Immature natural killer cell (primary cell): ENCODE measurements around the gene CDKAL1. TPM values are rescaled to one million over a fixed set of nuclear protein-coding genes. Genes with fewer than 3 reads are reported as not detected.
A peak's percentile ranks its signal among the peaks of the same experiment; 100 is the strongest.

Experiments used
- DNase-seq, 3 donors: peaks; one replicate each; pipeline ENCODE4 v3.0.0; 2022; ENCODE audit warnings: mixed read lengths in 1 of 3
- H3K27ac Mint-ChIP-seq, 6 donors: one replicate each; pipeline ENCODE4 v1.8.0; 2020; ENCODE audit warnings: mixed read lengths in 6 of 6, mild to moderate bottlenecking in 5 of 6, inconsistent platforms in 4 of 6, moderate library complexity in 3 of 6
- H3K27me3 Mint-ChIP-seq, 3 donors: one replicate each; pipeline ENCODE4 v1.8.0; 2020 to 2021; ENCODE audit warnings: low read depth in 3 of 3, mild to moderate bottlenecking in 3 of 3, mixed read lengths in 3 of 3, moderate library complexity in 3 of 3, inconsistent platforms in 1 of 3
- H3K36me3 Mint-ChIP-seq, 3 donors: one replicate each; pipeline ENCODE4 v1.8.0; 2020; ENCODE audit warnings: mixed read lengths in 3 of 3, inconsistent platforms in 2 of 3, mild to moderate bottlenecking in 2 of 3
- H3K4me1 Mint-ChIP-seq, 2 donors: one replicate each; pipeline ENCODE4 v1.8.0; 2020; ENCODE audit warnings: inconsistent platforms in 2 of 2, mild to moderate bottlenecking in 2 of 2, mixed read lengths in 2 of 2, moderate library complexity in 1 of 2
- H3K4me3 Mint-ChIP-seq, 5 donors: one replicate each; pipeline ENCODE4 v1.8.0; 2020; ENCODE audit warnings: mild to moderate bottlenecking in 5 of 5, mixed read lengths in 5 of 5, inconsistent platforms in 3 of 5, moderate library complexity in 3 of 5
- H3K9me3 Mint-ChIP-seq, 6 donors: one replicate each; pipeline ENCODE4 v1.8.0; 2020; ENCODE audit warnings: mild to moderate bottlenecking in 6 of 6, mixed read lengths in 6 of 6, inconsistent platforms in 4 of 6, moderate library complexity in 3 of 6
- polyA plus RNA-seq, 3 donors: library from polyadenylated mRNA; unstranded; fragments of 300-500 nt; fragmentation: Illumina TruSeq; gene quantifications; one replicate each; pipeline ENCODE4 v1.2.3, GENCODE V29; 2021

Gene CDKAL1
- polyA plus RNA-seq, 3 donors from 2014 or later, result 22.4 to 32.3 (median 25.4) TPM

DNA sequence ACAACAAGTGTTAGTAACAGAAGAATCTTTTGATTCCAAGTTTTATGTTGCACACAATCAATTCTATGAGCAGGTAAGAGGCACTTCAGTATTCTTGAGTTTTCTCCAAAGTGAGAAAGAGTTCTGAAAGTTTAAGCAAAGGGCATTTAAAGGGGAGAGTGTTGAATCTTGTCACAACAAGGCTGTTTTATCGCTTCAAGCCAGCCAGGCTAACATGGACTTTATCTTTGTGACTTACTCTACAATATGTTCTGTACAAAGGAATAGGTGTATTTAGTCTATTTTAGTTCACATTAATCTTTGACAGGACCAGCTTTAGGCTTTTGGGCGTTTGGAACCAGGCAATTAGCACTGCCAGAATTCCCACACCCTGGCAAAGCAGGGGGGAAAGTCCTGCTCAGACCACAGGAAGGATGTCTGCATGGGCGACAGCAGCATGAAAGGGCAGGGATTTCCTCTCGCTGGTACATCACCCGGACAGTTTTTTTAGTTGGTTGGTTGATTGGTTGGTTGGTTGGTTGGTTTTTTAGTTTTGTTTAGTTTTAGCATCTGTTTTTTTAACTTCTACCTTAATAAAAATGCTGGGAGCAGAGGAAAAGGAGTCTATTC is 663.9 kb downstream of the CDKAL1 start:
- DNase-seq, result no peak
- Mint-ChIP-seq H3K4me1 (peaks cover 16 to 42% of the 10 kb centered on the region in 2 donors), H3K9me3 (no peaks in the 10 kb centered on the region), H3K4me3 (peak overlapping the region in 4 of 5 donors; percentile 12 to 36 (median 26)), H3K27me3 (peaks cover 0 to 3% (median 0%) of the 10 kb centered on the region in 3 donors), H3K27ac (peak overlapping the region in 3 of 6 donors; percentile 11 to 25 (median 12)), H3K36me3 (peaks cover 19 to 35% (median 20%) of the 10 kb centered on the region in 3 donors)

DNA sequence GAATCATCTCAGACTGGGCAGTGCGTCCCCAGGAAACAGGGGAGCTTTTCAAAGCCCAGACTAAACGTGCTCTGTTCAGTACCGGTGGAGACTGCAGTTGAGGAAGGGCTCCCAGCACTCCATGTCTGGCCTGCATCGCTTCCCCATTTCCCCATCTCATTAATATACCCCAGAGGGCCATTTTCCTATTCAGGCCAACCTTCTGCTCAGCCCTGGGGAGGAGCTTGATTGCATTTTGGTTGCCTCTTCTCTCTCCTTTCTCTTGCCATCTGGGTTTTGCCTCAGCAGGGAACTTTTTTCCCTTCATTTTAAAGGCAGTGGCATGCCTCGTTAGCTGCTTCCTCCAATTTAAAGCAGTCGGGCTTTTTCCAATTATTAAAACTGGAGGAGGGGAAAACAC is 665.0 kb downstream of the CDKAL1 start:
- Mint-ChIP-seq H3K4me3 (no peak overlapping the region), H3K27ac (peak overlapping the region in 1 of 6 donors; percentile 51), H3K9me3 (no peaks in the 10 kb centered on the region), H3K36me3 (peaks cover 18 to 25% (median 20%) of the 10 kb centered on the region in 3 donors), H3K27me3 (peaks cover 0 to 3% (median 0%) of the 10 kb centered on the region in 3 donors), H3K4me1 (peaks cover 14 to 34% of the 10 kb centered on the region in 2 donors)
- no peak for DNase-seq

GRCh38 chr6:21200134-21200870 is 666.0 kb downstream of the CDKAL1 start:
- Mint-ChIP-seq H3K36me3 (peaks cover 26 to 35% (median 26%) of the 10 kb centered on the region in 3 donors), H3K9me3 (peaks cover 0 to 2% (median 0%) of the 10 kb centered on the region in 6 donors), H3K27ac (no peak overlapping the region), H3K4me1 (peaks cover 13 to 31% of the 10 kb centered on the region in 2 donors), H3K27me3 (peaks cover 0 to 3% (median 0%) of the 10 kb centered on the region in 3 donors), H3K4me3 (no peak overlapping the region)
- no peak for DNase-seq

DNA sequence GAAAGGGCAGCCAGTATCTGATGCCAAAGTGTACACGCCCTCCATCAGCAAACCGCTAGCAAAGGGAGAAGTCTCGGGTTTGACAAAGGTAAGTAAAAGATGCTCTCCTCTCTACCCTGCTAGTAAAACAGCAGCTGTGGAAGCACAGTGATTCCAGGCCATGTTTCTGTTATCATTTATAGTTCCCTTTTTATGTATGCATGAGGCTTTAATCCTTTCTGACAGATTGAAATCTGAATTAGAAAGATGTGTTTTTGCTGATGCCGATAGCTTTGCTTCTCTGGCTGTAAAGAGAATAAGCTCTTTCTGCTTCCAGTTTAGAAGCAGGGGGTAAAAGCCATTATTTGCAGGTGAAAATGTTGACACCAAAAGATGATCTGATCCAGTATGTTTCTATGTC is 666.9 kb downstream of the CDKAL1 start:
- Mint-ChIP-seq H3K27me3 (peaks cover 0 to 3% (median 0%) of the 10 kb centered on the region in 3 donors), H3K9me3 (peaks cover 0 to 2% (median 0%) of the 10 kb centered on the region in 6 donors), H3K36me3 (peaks cover 28 to 38% (median 28%) of the 10 kb centered on the region in 3 donors), H3K27ac (no peak overlapping the region), H3K4me3 (no peak overlapping the region), H3K4me1 (peaks cover 13 to 30% of the 10 kb centered on the region in 2 donors)
- no peak for DNase-seq

DNA sequence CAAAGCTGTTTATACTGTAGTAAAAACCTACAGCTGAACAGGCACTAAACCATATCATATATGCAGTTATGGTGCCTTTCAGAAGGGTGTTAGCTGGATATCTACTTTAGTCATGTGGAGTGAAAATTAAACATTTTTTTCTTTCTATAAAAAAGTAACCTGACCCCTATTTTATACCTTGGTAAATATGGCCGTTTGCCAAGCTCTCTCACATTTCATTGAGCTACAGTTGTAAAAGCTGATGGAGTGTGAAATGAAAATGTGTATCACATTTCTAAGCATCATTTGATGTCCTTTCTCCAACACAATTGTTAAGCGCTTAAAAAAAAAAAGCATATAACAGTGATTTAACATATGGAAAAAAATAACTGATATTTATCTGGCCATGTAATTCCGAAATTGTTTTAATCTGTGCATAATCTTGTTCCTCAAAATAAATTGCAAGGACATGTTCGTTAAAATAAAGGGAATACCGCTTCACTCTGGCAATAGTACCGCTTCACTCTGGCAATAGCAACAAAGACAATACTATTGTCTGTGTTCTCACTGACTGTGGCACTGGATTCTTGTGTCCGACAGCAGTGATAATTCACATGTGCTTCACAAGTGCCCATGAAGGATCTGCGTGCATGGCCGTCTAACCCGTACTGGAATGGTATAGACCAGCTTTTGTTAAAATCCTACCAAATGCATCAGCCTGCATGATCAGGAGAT is 667.5 kb downstream of the CDKAL1 start:
- H3K27ac Mint-ChIP-seq, result no peak overlapping the region
- peaks cover 13 to 26% of the 10 kb centered on the region in 2 donors for H3K4me1 Mint-ChIP-seq
- peaks cover 32 to 43% (median 33%) of the 10 kb centered on the region in 3 donors for H3K36me3 Mint-ChIP-seq
- DNase-seq, result no peak
- peaks cover 0 to 2% (median 0%) of the 10 kb centered on the region in 6 donors for H3K9me3 Mint-ChIP-seq
- H3K4me3 Mint-ChIP-seq, result no peak overlapping the region
- H3K27me3 Mint-ChIP-seq, result peaks cover 0 to 3% (median 0%) of the 10 kb centered on the region in 3 donors

GRCh38 chr6:21202521-21202920 is 668.3 kb downstream of the CDKAL1 start:
- Mint-ChIP-seq H3K36me3 (peaks cover 33 to 43% (median 34%) of the 10 kb centered on the region in 3 donors), H3K4me3 (no peak overlapping the region), H3K27me3 (peaks cover 0 to 3% (median 0%) of the 10 kb centered on the region in 3 donors), H3K4me1 (peaks cover 12 to 23% of the 10 kb centered on the region in 2 donors), H3K27ac (no peak overlapping the region), H3K9me3 (peaks cover 0 to 2% (median 0%) of the 10 kb centered on the region in 6 donors)
- no peak for DNase-seq

GRCh38 chr6:21204951-21205350 is 670.7 kb downstream of the CDKAL1 start:
- Mint-ChIP-seq H3K9me3 (peaks cover 0 to 2% (median 0%) of the 10 kb centered on the region in 6 donors), H3K27me3 (peaks cover 0 to 3% (median 0%) of the 10 kb centered on the region in 3 donors), H3K4me1 (peaks cover 0 to under 1% of the 10 kb centered on the region in 2 donors), H3K27ac (no peak overlapping the region), H3K4me3 (no peak overlapping the region), H3K36me3 (peaks cover 35 to 44% (median 40%) of the 10 kb centered on the region in 3 donors)
- DNase-seq, result no peak

GRCh38 chr6:21208081-21208795 is 674.0 kb downstream of the CDKAL1 start:
- Mint-ChIP-seq H3K36me3 (peaks cover 42 to 53% (median 50%) of the 10 kb centered on the region in 3 donors), H3K9me3 (peaks cover 0 to 2% (median 0%) of the 10 kb centered on the region in 6 donors)

GRCh38 chr6:21208796-21209186 is 674.5 kb downstream of the CDKAL1 start:
- no peak for DNase-seq
- no peak overlapping the region for H3K27ac Mint-ChIP-seq
- H3K4me1 Mint-ChIP-seq, result no peaks in the 10 kb centered on the region
- no peaks in the 10 kb centered on the region for H3K27me3 Mint-ChIP-seq
- H3K36me3 Mint-ChIP-seq, result peaks cover 42 to 57% (median 56%) of the 10 kb centered on the region in 3 donors
- H3K9me3 Mint-ChIP-seq, result peaks cover 0 to 2% (median 0%) of the 10 kb centered on the region in 6 donors
- H3K4me3 Mint-ChIP-seq, result no peak overlapping the region

More at GRCh38 chr6:21208081-21208795, 674.0 kb downstream of the CDKAL1 start:
- Mint-ChIP-seq H3K27ac (no peak overlapping the region), H3K27me3 (no peaks in the 10 kb centered on the region), H3K4me1 (no peaks in the 10 kb centered on the region), H3K4me3 (no peak overlapping the region)
- DNase-seq, result no peak

DNA sequence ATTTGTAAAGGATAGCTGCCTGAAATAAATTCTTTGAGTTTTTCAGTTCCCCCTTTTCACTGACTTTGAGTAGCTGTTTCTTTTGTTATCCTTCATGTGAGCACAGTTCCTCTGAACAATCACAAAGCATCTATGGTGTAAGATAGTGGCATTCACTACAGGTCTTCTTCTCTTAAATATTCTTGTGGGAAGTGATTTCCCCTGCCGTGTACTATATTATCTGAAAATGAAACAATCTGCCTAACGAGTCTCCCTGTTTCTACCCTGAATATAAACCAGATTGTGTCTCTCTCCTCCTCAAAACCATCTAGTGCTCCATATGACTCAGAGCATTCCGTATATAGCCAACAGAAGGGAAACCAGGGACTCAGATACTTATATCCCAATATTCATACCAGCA is 679.2 kb downstream of the CDKAL1 start:
- Mint-ChIP-seq H3K4me3 (no peak overlapping the region), H3K36me3 (peaks cover 21 to 53% (median 43%) of the 10 kb centered on the region in 3 donors), H3K27me3 (peaks cover 0 to 2% (median 0%) of the 10 kb centered on the region in 3 donors), H3K27ac (no peak overlapping the region), H3K9me3 (no peaks in the 10 kb centered on the region), H3K4me1 (no peaks in the 10 kb centered on the region)
- DNase-seq, result no peak

- Mint-ChIP-seq H3K27me3 (peaks cover 0 to 2% (median 0%) of the 10 kb centered on the region in 3 donors), H3K4me1 (no peaks in the 10 kb centered on the region), H3K9me3 (no peaks in the 10 kb centered on the region), H3K36me3 (peaks cover 18 to 45% (median 31%) of the 10 kb centered on the region in 3 donors), H3K4me3 (no peak overlapping the region), H3K27ac (no peak overlapping the region)
- DNase-seq, result no peak
These were observed 680.6 kb downstream of the CDKAL1 start for GRCh38 chr6:21214738-21215448.

DNA sequence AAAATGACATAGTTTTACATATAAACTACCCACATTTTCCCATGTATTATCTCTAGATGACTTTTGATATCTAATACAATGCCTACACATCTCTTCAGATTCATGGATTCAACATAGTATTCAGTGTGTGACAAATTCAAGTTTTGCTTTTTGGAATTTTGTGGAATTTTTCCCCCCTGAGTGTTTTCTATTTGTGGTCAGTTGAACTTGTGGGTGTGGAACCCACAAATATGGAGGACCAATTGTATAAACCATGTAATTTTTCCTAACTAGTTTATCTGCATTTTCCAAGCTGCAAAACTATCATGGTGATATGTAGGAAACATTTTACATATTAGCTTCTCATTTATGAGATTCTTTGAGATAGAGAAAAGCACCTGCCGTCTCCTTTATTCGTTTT is 685.0 kb downstream of the CDKAL1 start:
- no peaks in the 10 kb centered on the region for H3K4me1 Mint-ChIP-seq
- no peak overlapping the region for H3K27ac Mint-ChIP-seq
- no peak for DNase-seq
- H3K9me3 Mint-ChIP-seq, result no peaks in the 10 kb centered on the region
- H3K36me3 Mint-ChIP-seq, result peaks cover 3 to 34% (median 9%) of the 10 kb centered on the region in 3 donors
- peaks cover 0 to 2% (median 0%) of the 10 kb centered on the region in 3 donors for H3K27me3 Mint-ChIP-seq
- no peak overlapping the region for H3K4me3 Mint-ChIP-seq
